ENCODE results near the gene WWC2. TPM values are rescaled to one million over a fixed set of nuclear protein-coding genes. Genes with fewer than 3 reads are reported as not detected.

Gene WWC2
- total RNA-seq, 1 donor from 2014 or later, result 48.0 TPM

DNA sequence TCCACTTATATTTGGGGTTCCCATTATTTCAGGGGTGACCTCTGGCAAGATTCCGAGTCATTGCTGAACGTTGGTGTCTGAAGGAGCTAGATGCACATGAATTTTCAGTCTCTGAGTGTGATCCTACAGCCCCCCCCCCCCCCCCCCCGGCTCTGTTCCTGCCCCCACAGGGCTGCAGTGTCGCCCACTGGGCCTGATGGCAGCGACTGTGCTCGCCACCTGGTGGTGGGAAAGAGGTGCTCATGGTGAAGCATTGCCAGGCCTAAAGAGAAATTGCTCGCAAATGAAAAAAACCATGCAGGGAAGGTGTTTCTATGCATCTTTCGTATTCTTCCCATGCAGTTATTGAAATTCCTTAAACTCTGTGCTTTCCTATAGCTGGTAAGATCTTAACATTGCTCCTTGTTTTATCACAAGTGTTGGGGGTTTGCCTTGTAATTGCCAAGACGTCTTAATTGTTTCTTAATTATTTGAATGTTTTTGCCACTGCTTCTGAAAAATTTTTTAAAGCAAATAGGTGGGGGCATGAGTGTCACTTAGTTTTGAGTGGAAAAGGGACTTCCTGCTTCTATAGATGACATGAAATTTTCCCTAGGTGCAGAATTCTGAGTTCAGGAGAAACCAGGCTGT, 157.8 kb downstream of the WWC2 start:
- Mint-ChIP-seq H3K4me1 (ENCODE audit: low read depth) (no peaks in the 10 kb centered on the region), H3K9me3 (ENCODE audit: low read depth) (no peaks in the 10 kb centered on the region), H3K27me3 (ENCODE audit: low read depth) (no peaks in the 10 kb centered on the region), H3K36me3 (ENCODE audit: low read depth) (peaks cover 7% of the 10 kb centered on the region), H3K27ac (ENCODE audit: unreplicated experiment) (no peak overlapping the region), H3K4me3 (ENCODE audit: unreplicated experiment) (no peak overlapping the region)
- TF ChIP-seq, protein P1, sequence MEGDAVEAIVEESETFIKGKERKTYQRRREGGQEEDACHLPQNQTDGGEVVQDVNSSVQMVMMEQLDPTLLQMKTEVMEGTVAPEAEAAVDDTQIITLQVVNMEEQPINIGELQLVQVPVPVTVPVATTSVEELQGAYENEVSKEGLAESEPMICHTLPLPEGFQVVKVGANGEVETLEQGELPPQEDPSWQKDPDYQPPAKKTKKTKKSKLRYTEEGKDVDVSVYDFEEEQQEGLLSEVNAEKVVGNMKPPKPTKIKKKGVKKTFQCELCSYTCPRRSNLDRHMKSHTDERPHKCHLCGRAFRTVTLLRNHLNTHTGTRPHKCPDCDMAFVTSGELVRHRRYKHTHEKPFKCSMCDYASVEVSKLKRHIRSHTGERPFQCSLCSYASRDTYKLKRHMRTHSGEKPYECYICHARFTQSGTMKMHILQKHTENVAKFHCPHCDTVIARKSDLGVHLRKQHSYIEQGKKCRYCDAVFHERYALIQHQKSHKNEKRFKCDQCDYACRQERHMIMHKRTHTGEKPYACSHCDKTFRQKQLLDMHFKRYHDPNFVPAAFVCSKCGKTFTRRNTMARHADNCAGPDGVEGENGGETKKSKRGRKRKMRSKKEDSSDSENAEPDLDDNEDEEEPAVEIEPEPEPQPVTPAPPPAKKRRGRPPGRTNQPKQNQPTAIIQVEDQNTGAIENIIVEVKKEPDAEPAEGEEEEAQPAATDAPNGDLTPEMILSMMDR (IDR thresholded peaks at IDR 0.05), result peak; percentile 89
- DNase-seq (ENCODE audit: low spot score), result no peak

DNA sequence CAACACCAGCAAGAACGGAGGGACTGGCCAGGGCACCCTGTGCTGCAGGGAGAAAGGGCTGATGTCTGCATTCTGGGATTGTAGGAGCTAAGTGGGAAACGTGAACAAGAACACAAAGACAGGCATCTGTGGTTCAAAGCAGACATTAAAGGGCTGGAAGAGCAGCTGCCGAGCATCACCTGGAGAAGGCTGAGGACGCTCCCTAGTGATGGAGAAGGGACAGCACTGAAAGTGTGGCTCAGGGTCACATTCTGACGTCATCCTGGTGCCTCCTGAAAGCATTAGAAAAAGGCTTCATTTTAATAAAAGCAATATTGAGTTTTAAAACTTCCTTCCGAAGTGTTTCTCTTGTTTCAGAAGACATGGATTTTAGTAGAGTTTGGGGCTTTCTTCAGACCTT, 158.8 kb downstream of the WWC2 start:
- peaks cover 5% of the 10 kb centered on the region for H3K4me1 Mint-ChIP-seq (ENCODE audit: low read depth)
- H3K4me3 Mint-ChIP-seq (ENCODE audit: unreplicated experiment), result no peak overlapping the region
- H3K9me3 Mint-ChIP-seq (ENCODE audit: low read depth), result no peaks in the 10 kb centered on the region
- H3K27ac Mint-ChIP-seq (ENCODE audit: unreplicated experiment), result peak overlapping the region; percentile 17
- TF ChIP-seq, protein P1 (IDR thresholded peaks at IDR 0.05), result no peak
- DNase-seq (ENCODE audit: low spot score), result no peak
- H3K36me3 Mint-ChIP-seq (ENCODE audit: low read depth), result peaks cover 7% of the 10 kb centered on the region
- no peaks in the 10 kb centered on the region for H3K27me3 Mint-ChIP-seq (ENCODE audit: low read depth)

DNA sequence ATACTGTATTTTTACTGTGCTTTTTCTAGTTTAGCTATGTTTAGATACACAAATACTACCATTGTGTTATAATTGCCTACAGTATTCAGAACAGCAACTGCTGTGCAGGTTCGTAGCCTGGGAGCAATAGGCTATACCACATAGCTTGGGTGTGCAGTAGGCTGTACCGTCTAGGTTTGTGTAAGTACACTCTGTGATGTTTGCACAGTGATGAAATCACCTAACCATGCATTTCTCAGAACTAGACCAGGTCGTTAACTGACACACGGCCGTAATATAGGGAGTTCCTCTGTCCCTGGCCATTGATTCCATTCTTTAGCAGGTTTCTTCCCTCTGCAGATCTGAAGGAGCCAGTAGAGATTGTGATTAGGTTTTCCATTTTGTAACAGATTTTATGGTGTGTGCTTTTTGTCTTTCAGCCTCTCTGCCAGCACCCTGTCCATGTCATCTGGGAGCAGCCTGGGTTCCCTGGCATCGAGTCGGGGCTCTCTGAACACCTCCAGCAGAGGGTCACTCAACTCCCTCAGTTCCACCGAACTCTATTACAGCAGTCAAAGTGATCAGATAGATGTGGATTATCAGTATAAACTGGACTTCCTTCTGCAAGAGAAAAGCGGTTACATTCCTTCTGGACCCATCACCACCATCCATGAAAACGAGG, 161.6 kb downstream of the WWC2 start:
- H3K27ac Mint-ChIP-seq (ENCODE audit: unreplicated experiment), result no peak overlapping the region

DNA sequence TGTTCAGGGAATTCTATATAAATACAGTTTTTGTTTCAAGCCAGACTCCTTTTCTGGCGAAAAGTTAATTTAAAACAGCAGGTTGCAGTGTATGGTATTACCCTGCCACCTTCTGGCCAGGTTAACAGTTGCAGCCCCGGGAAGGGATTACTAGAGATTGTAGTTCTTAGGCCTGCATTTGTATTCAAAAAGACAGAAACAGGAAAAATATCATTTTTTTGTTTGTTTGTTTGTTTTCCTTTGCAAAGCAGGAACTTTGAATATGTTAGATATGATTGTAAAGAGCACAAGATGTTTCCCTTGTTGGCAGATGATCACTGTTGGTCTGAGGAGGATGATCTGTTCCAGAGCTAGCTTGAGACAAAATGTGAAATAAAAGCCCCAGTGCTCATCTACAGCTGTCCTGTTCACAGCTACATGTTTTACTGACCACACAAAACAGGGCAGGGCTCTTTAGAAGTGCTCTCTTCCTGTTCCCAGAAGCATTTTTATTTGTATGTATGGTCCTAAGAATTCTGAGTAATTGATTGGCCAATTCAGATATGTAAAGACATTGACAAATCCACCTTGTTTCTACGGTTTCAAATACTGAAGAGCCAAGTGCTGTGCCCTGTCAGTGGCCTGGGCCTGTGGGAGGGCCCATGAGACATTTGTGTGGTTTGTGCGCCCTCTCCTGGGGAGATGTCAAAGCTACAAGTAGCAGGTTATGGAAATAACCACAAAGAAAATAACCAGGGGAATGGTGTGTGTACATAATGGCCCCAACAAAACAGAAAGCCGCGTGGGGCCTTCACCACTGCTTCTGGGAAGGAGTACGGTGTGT, 163.1 kb downstream of the WWC2 start:
- peaks cover 20% of the 10 kb centered on the region for H3K36me3 Mint-ChIP-seq (ENCODE audit: low read depth)
- peak overlapping the region; percentile 90 for H3K27ac Mint-ChIP-seq (ENCODE audit: unreplicated experiment)
- H3K4me1 Mint-ChIP-seq (ENCODE audit: low read depth), result peaks cover 10% of the 10 kb centered on the region

More for the DNA sequence above, 161.6 kb downstream of the WWC2 start:
- Mint-ChIP-seq H3K36me3 (ENCODE audit: low read depth) (peaks cover 10% of the 10 kb centered on the region), H3K4me1 (ENCODE audit: low read depth) (peaks cover 10% of the 10 kb centered on the region), H3K4me3 (ENCODE audit: unreplicated experiment) (no peak overlapping the region), H3K27me3 (ENCODE audit: low read depth) (no peaks in the 10 kb centered on the region), H3K9me3 (ENCODE audit: low read depth) (no peaks in the 10 kb centered on the region)
- no peak for DNase-seq (ENCODE audit: low spot score)
- TF ChIP-seq, protein P1 (IDR thresholded peaks at IDR 0.05), result no peak

DNA sequence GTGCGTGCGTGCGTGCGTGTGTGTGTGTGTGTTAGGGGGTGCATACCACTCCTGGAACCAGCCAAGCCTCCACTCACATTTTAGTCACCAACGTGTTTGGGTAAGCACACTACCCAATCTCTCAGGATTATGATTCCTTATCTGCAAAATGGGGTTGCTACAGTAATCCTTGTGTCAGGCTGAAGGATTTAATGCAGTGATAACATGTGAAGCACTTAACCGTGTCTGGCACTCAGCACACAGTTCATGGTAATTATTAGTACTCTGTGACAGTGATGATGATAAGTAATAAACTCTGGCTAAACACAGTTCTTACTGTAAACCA, 163.7 kb downstream of the WWC2 start:
- DNase-seq (ENCODE audit: low spot score), result no peak
- Mint-ChIP-seq H3K9me3 (ENCODE audit: low read depth) (no peaks in the 10 kb centered on the region), H3K27ac (ENCODE audit: unreplicated experiment) (no peak overlapping the region), H3K27me3 (ENCODE audit: low read depth) (no peaks in the 10 kb centered on the region), H3K4me1 (ENCODE audit: low read depth) (peaks cover 10% of the 10 kb centered on the region), H3K4me3 (ENCODE audit: unreplicated experiment) (no peak overlapping the region), H3K36me3 (ENCODE audit: low read depth) (peaks cover 20% of the 10 kb centered on the region)
- TF ChIP-seq, protein P1 (IDR thresholded peaks at IDR 0.05), result no peak

More for the DNA sequence above, 163.1 kb downstream of the WWC2 start:
- TF ChIP-seq, protein P1 (IDR thresholded peaks at IDR 0.05), result peak; percentile 81
- Mint-ChIP-seq H3K4me3 (ENCODE audit: unreplicated experiment) (no peak overlapping the region), H3K27me3 (ENCODE audit: low read depth) (no peaks in the 10 kb centered on the region), H3K9me3 (ENCODE audit: low read depth) (no peaks in the 10 kb centered on the region)
- peak; percentile 81 for DNase-seq (ENCODE audit: low spot score)
